GM19240 (cell line): ENCODE data around the gene GALNT12.

ENCODE experiments used
- DNase-seq: peaks from one replicate; pipeline ENCODE4 v3.0.0; 2011; ENCODE audit warnings: low spot score; ENCODE audit not compliant: insufficient read length

Gene GALNT12

GRCh38 chr9:98807070-98807813, at the start of gene GALNT12:
Gene GALNT12, plus strand, starts transcription at chr9:98807670. Its CDS starts 29 bp downstream, at chr9:98807699.
- DNase-seq = no peak

- DNase-seq = no peak
These were observed 47.2 kb upstream of the GALNT12 start for GRCh38 chr9:98760231-98760630.

- no peak for DNase-seq
These were observed 43.3 kb upstream of the GALNT12 start for GRCh38 chr9:98763986-98764745.

GRCh38 chr9:98765256-98765655, 42.2 kb upstream of the GALNT12 start:
- no peak for DNase-seq

- DNase-seq = no peak
These were observed 40.9 kb upstream of the GALNT12 start for GRCh38 chr9:98766586-98766985.

- no peak for DNase-seq
These were observed 40.3 kb upstream of the GALNT12 start for GRCh38 chr9:98767196-98767595.

- no peak for DNase-seq
These were observed 39.6 kb upstream of the GALNT12 start for GRCh38 chr9:98767915-98768314.

- DNase-seq = no peak
These were observed 39.1 kb upstream of the GALNT12 start for GRCh38 chr9:98768344-98768743.

GRCh38 chr9:98770717-98771116, 36.8 kb upstream of the GALNT12 start:
- DNase-seq = no peak

GRCh38 chr9:98771209-98771874, 36.1 kb upstream of the GALNT12 start:
- no peak for DNase-seq

- no peak for DNase-seq
These were observed 34.9 kb upstream of the GALNT12 start for GRCh38 chr9:98772364-98773155.

GRCh38 chr9:98773721-98774120, 33.7 kb upstream of the GALNT12 start:
- DNase-seq = no peak

- no peak for DNase-seq
These were observed 32.7 kb upstream of the GALNT12 start for GRCh38 chr9:98774746-98775145.

- peak; percentile 67 for DNase-seq
These were observed 31.5 kb upstream of the GALNT12 start for GRCh38 chr9:98775831-98776441.

- DNase-seq = no peak
These were observed 29.9 kb upstream of the GALNT12 start for GRCh38 chr9:98777618-98778017.

- no peak for DNase-seq
These were observed 29.2 kb upstream of the GALNT12 start for GRCh38 chr9:98778251-98778650.

- no peak for DNase-seq
These were observed 28.5 kb upstream of the GALNT12 start for GRCh38 chr9:98778711-98779530.

GRCh38 chr9:98780059-98780749, 27.3 kb upstream of the GALNT12 start:
- DNase-seq = no peak

GRCh38 chr9:98781588-98782383, 25.7 kb upstream of the GALNT12 start:
- no peak for DNase-seq
